ENCODE measurements around the gene PTH1R. TPM values are rescaled to one million over a fixed set of nuclear protein-coding genes. Genes with fewer than 3 reads are reported as not detected.
A peak's percentile ranks its signal among the peaks of the same experiment; 100 is the strongest.

The PTH1R gene
- total RNA-seq, 1 experiment from 2014 or later: not detected

- no peak overlapping the region; the same call in 1 of the 2 replicates for H3K27ac ChIP-seq (ENCODE audit: low read length)
- TF ChIP-seq, protein P1, sequence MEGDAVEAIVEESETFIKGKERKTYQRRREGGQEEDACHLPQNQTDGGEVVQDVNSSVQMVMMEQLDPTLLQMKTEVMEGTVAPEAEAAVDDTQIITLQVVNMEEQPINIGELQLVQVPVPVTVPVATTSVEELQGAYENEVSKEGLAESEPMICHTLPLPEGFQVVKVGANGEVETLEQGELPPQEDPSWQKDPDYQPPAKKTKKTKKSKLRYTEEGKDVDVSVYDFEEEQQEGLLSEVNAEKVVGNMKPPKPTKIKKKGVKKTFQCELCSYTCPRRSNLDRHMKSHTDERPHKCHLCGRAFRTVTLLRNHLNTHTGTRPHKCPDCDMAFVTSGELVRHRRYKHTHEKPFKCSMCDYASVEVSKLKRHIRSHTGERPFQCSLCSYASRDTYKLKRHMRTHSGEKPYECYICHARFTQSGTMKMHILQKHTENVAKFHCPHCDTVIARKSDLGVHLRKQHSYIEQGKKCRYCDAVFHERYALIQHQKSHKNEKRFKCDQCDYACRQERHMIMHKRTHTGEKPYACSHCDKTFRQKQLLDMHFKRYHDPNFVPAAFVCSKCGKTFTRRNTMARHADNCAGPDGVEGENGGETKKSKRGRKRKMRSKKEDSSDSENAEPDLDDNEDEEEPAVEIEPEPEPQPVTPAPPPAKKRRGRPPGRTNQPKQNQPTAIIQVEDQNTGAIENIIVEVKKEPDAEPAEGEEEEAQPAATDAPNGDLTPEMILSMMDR (IDR thresholded peaks at IDR 0.05): no peak
- TF ChIP-seq POLR2AphosphoS5 (IDR thresholded peaks at IDR 0.05; ENCODE audit: low read depth, low read length) (no peak), REST (IDR thresholded peaks at IDR 0.05; ENCODE audit: insufficient read depth in 1 of 2, low read depth in 2 of 2, low read length in 1 of 2) (no peak), TCF7L2 (IDR thresholded peaks at IDR 0.05; ENCODE audit: low read depth, low read length) (no peak), SIN3A (IDR thresholded peaks at IDR 0.05; ENCODE audit: borderline replicate concordance, insufficient read depth, low read depth, low read length) (no peak)
- peaks cover 47% of the 10 kb centered on the region for H3K4me1 ChIP-seq (ENCODE audit: control insufficient read depth, insufficient read depth, low read length)
- CTCF ChIA-PET: interaction anchor here (0.5 to 0.7 kb wide), 2 partner anchors 58 to 89 kb away, joined by 3 to 4 read pairs; partner anchors contain the start of gene PTH1R
- ATAC-seq (peak; percentile 87), DNase-seq (ENCODE audit: low read depth, low spot score) (peak; percentile 43)
- no peak overlapping the region for H3K4me3 ChIP-seq (ENCODE audit: low read depth in 2 of 2, low read length in 2 of 2)
- no TSS peak for BruUV-seq (replicated peaks)
- POLR2A ChIA-PET: interaction anchor here (0.5 kb wide), 1 partner anchor 41 kb away, joined by 9 read pairs; no protein-coding TSS in a partner anchor
- intact Hi-C loops (cut with micrococcal nuclease; ENCODE audit: unreplicated experiment): no loop called here
- H3K9me3 ChIP-seq (ENCODE audit: control insufficient read depth, insufficient read depth, low read depth, low read length): no peaks in the 10 kb centered on the region
- no peaks in the 10 kb centered on the region for H3K36me3 ChIP-seq (ENCODE audit: control insufficient read depth, insufficient read depth, low read length)
- H3K27me3 ChIP-seq (ENCODE audit: control insufficient read depth, insufficient read depth, low read length): no peaks in the 10 kb centered on the region
- in situ Hi-C loops (cut with HindIII; ENCODE audit: low pct_unique_long_range_greater_than_20kb, low sequenced_read_pairs): no loop called here
These were observed 57.8 kb downstream of the PTH1R start for GRCh38 chr3:46935168-46935858.

- 0 out of 2 replicates have a peak overlapping the region, but pooled peaks have one; percentile 23 for H3K27ac ChIP-seq (ENCODE audit: low read length)
- intact Hi-C loops (cut with micrococcal nuclease; ENCODE audit: unreplicated experiment): no loop called here
- H3K27me3 ChIP-seq (ENCODE audit: control insufficient read depth, insufficient read depth, low read length): no peaks in the 10 kb centered on the region
- no TSS peak for BruUV-seq (replicated peaks)
- CTCF ChIA-PET: interaction anchor here (0.5 to 0.7 kb wide), 2 partner anchors 59 to 90 kb away, joined by 3 to 4 read pairs; partner anchors contain the start of gene PTH1R
- in situ Hi-C loops (cut with HindIII; ENCODE audit: low pct_unique_long_range_greater_than_20kb, low sequenced_read_pairs): no loop called here
- H3K36me3 ChIP-seq (ENCODE audit: control insufficient read depth, insufficient read depth, low read length): no peaks in the 10 kb centered on the region
- TF ChIP-seq SIN3A (IDR thresholded peaks at IDR 0.05; ENCODE audit: borderline replicate concordance, insufficient read depth, low read depth, low read length): no peak
- no peak for TF ChIP-seq REST (IDR thresholded peaks at IDR 0.05; ENCODE audit: insufficient read depth in 1 of 2, low read depth in 2 of 2, low read length in 1 of 2)
- no peak for TF ChIP-seq TCF7L2 (IDR thresholded peaks at IDR 0.05; ENCODE audit: low read depth, low read length)
- TF ChIP-seq, protein P1 (IDR thresholded peaks at IDR 0.05): no peak
- TF ChIP-seq POLR2AphosphoS5 (IDR thresholded peaks at IDR 0.05; ENCODE audit: low read depth, low read length): no peak
- H3K4me1 ChIP-seq (ENCODE audit: control insufficient read depth, insufficient read depth, low read length): peaks cover 40% of the 10 kb centered on the region
- DNase-seq (ENCODE audit: low read depth, low spot score) (no peak), ATAC-seq (no peak)
- POLR2A ChIA-PET: interaction anchor here (0.5 kb wide), 1 partner anchor 40 kb away, joined by 9 read pairs; no protein-coding TSS in a partner anchor
- no peak overlapping the region for H3K4me3 ChIP-seq (ENCODE audit: low read depth in 2 of 2, low read length in 2 of 2)
- H3K9me3 ChIP-seq (ENCODE audit: control insufficient read depth, insufficient read depth, low read depth, low read length): no peaks in the 10 kb centered on the region
These were observed 58.6 kb downstream of the PTH1R start for GRCh38 chr3:46935989-46936558.

All from Panc1 (cell line).